ENCODE measurements around the gene NAB2. TPM values are rescaled to one million over a fixed set of nuclear protein-coding genes. Genes with fewer than 3 reads are reported as not detected.

The NAB2 gene
- total and polyA plus RNA-seq, 10 of the 15 experiments (the other 5 are each of a cell fraction or from before 2014, with no cell fraction given): 0.35 to 35.2 (median 15.3) TPM

DNA sequence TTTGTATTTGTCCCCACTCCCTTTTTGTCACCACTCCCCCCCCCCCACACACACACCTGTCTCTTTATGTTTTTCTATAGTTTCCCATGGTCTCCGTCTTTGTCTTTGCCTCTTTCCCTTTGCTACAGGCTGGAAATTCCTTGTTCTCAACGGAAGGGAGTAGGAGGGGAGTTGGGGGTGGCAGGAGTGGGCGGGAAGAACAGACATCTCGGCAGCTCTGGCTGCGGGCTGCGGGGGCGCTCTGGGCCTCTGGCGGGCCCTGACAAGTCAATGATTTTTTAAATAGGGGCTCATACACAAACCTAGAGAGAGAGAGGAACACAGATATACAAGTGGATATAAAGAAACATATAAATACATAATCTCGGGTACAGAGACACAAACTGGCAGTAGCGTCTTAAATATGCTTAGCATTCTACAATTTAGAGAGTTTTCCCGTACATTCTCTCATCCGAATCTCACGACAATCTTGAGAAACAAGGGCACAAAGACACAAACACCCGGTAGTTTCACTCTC lies 2.4 kb upstream of the NAB2 start (continued):
- TF ChIP-seq, protein P1, sequence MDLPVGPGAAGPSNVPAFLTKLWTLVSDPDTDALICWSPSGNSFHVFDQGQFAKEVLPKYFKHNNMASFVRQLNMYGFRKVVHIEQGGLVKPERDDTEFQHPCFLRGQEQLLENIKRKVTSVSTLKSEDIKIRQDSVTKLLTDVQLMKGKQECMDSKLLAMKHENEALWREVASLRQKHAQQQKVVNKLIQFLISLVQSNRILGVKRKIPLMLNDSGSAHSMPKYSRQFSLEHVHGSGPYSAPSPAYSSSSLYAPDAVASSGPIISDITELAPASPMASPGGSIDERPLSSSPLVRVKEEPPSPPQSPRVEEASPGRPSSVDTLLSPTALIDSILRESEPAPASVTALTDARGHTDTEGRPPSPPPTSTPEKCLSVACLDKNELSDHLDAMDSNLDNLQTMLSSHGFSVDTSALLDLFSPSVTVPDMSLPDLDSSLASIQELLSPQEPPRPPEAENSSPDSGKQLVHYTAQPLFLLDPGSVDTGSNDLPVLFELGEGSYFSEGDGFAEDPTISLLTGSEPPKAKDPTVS (IDR thresholded peaks at IDR 0.05; ENCODE audit: low read depth, low read length): no peak
- TF ChIP-seq ZNF274 (IDR thresholded peaks at IDR 0.05; ENCODE audit: insufficient read depth, insufficient read length): no peak
- TF ChIP-seq FOXM1 (IDR thresholded peaks at IDR 0.05; ENCODE audit: low read depth, low read length): no peak
- no peak for TF ChIP-seq CBX3 (IDR thresholded peaks at IDR 0.05; ENCODE audit: borderline replicate concordance, low read depth)
- TF ChIP-seq TCF7 (IDR thresholded peaks at IDR 0.05; ENCODE audit: borderline replicate concordance): no peak
- no peak for TF ChIP-seq POU2F2 (IDR thresholded peaks at IDR 0.05; ENCODE audit: borderline replicate concordance, low read depth, low read length)
- no peak for TF ChIP-seq RCOR1 (conservative IDR thresholded peaks at IDR 0.05; ENCODE audit: low read depth, low read length)
- no peak for TF ChIP-seq MEF2A (IDR thresholded peaks at IDR 0.05; ENCODE audit: insufficient read depth, low read depth, low read length)
- TF ChIP-seq FOXK2 (IDR thresholded peaks at IDR 0.05): no peak
- no peak for TF ChIP-seq JUNB (IDR thresholded peaks at IDR 0.05)
- TF ChIP-seq, protein P2, sequence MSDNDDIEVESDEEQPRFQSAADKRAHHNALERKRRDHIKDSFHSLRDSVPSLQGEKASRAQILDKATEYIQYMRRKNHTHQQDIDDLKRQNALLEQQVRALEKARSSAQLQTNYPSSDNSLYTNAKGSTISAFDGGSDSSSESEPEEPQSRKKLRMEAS (IDR thresholded peaks at IDR 0.05; ENCODE audit: low read depth, low read length): no peak
- no peak for TF ChIP-seq STAT1 (conservative IDR thresholded peaks at IDR 0.05)
- no peak for TF ChIP-seq CBFB (IDR thresholded peaks at IDR 0.05; ENCODE audit: low read depth)
- TF ChIP-seq BCL11A (IDR thresholded peaks at IDR 0.05; ENCODE audit: low read depth, low read length): no peak
- TF ChIP-seq WRNIP1 (IDR thresholded peaks at IDR 0.05; ENCODE audit: borderline replicate concordance, low read depth, low read length): no peak
- no peak for TF ChIP-seq ZZZ3 (IDR thresholded peaks at IDR 0.05; ENCODE audit: control insufficient read depth, insufficient read length, low read depth)
- TF ChIP-seq ZNF24 (IDR thresholded peaks at IDR 0.05): no peak
- no peak; the same call in 1 of the 2 replicates for TF ChIP-seq RB1 (IDR thresholded peaks at IDR 0.05; ENCODE audit: borderline replicate concordance)
- no peak for TF ChIP-seq RUNX3 (IDR thresholded peaks at IDR 0.05; ENCODE audit: low read length)
- TF ChIP-seq MYB (IDR thresholded peaks at IDR 0.05; ENCODE audit: borderline replicate concordance, low read depth, low read length): no peak
- no peak for TF ChIP-seq PAX5 (IDR thresholded peaks at IDR 0.05; ENCODE audit: borderline replicate concordance, low read depth, low read length)
- TF ChIP-seq SIX5 (IDR thresholded peaks at IDR 0.05; ENCODE audit: low read depth, low read length, severe bottlenecking): no peak
- TF ChIP-seq NFYA (IDR thresholded peaks at IDR 0.05; ENCODE audit: borderline replicate concordance, low read depth, low read length): no peak
- no peak for TF ChIP-seq ZNF622 (IDR thresholded peaks at IDR 0.05)
- TF ChIP-seq RELA (IDR thresholded peaks at IDR 0.05; ENCODE audit: borderline replicate concordance, partially characterized antibody): no peak
- TF ChIP-seq, protein P3, sequence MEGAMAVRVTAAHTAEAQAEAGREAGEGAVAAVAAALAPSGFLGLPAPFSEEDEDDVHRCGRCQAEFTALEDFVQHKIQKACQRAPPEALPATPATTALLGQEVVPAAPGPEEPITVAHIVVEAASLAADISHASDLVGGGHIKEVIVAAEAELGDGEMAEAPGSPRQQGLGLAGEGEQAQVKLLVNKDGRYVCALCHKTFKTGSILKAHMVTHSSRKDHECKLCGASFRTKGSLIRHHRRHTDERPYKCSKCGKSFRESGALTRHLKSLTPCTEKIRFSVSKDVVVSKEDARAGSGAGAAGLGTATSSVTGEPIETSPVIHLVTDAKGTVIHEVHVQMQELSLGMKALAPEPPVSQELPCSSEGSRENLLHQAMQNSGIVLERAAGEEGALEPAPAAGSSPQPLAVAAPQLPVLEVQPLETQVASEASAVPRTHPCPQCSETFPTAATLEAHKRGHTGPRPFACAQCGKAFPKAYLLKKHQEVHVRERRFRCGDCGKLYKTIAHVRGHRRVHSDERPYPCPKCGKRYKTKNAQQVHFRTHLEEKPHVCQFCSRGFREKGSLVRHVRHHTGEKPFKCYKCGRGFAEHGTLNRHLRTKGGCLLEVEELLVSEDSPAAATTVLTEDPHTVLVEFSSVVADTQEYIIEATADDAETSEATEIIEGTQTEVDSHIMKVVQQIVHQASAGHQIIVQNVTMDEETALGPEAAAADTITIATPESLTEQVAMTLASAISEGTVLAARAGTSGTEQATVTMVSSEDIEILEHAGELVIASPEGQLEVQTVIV (IDR thresholded peaks at IDR 0.05; ENCODE audit: borderline replicate concordance, partially characterized antibody): no peak
- TF ChIP-seq ESRRA (IDR thresholded peaks at IDR 0.05; ENCODE audit: low read length): no peak
- TF ChIP-seq SIN3A (IDR thresholded peaks at IDR 0.05; ENCODE audit: low read depth, low read length): no peak; the same call in 1 of the 2 replicates
- TF ChIP-seq, protein P4, sequence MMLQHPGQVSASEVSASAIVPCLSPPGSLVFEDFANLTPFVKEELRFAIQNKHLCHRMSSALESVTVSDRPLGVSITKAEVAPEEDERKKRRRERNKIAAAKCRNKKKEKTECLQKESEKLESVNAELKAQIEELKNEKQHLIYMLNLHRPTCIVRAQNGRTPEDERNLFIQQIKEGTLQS (IDR thresholded peaks at IDR 0.05; ENCODE audit: borderline replicate concordance, extremely low read depth, low read depth, low read length): no peak
- no peak for TF ChIP-seq MEF2B (IDR thresholded peaks at IDR 0.05; ENCODE audit: partially characterized antibody, poor library complexity, severe bottlenecking)
- TF ChIP-seq NRF1 (conservative IDR thresholded peaks at IDR 0.05; ENCODE audit: low read depth, low read length): no peak
